Measurements from ENCODE around the gene PHC2.
A peak's percentile ranks its signal among the peaks of the same experiment; 100 is the strongest.

Gene PHC2

DNA sequence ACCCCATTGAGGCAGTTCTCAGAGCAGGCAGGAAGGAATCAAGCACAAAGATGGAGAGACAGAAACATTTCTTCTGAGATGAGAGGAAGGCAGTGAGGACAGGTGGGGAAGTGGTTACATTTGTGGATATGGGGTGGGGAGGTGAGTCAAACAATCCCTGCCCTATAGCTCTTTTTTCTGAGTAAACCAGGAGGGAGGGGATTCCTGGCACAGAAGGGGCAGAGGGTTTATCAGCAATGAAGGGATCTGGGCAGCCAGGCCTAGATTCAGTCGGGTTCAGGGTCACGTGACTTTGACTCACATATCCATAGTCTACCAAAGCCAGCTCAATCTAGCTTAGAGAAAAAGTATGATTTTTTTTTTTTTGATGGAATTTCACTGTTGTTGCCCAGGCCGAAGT is 15.7 kb upstream of the PHC2 start:
- TF ChIP-seq, protein P1, sequence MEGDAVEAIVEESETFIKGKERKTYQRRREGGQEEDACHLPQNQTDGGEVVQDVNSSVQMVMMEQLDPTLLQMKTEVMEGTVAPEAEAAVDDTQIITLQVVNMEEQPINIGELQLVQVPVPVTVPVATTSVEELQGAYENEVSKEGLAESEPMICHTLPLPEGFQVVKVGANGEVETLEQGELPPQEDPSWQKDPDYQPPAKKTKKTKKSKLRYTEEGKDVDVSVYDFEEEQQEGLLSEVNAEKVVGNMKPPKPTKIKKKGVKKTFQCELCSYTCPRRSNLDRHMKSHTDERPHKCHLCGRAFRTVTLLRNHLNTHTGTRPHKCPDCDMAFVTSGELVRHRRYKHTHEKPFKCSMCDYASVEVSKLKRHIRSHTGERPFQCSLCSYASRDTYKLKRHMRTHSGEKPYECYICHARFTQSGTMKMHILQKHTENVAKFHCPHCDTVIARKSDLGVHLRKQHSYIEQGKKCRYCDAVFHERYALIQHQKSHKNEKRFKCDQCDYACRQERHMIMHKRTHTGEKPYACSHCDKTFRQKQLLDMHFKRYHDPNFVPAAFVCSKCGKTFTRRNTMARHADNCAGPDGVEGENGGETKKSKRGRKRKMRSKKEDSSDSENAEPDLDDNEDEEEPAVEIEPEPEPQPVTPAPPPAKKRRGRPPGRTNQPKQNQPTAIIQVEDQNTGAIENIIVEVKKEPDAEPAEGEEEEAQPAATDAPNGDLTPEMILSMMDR (IDR thresholded peaks at IDR 0.05; ENCODE audit: low read depth, low read length, missing control alignments), result no peak
- Histone ChIP-seq H3K4me3 (ENCODE audit: low read depth, low read length) (no peak overlapping the region), H3K27me3 (replicated peaks) (no peaks in the 10 kb centered on the region), H3K36me3 (replicated peaks) (no peaks in the 10 kb centered on the region), H3K27ac (no peak overlapping the region)
- no peak for DNase-seq
- in situ Hi-C loops (cut with HindIII; ENCODE audit: low pct_ligation_motif_present, low sequenced_read_pairs), result no loop called here

DNA sequence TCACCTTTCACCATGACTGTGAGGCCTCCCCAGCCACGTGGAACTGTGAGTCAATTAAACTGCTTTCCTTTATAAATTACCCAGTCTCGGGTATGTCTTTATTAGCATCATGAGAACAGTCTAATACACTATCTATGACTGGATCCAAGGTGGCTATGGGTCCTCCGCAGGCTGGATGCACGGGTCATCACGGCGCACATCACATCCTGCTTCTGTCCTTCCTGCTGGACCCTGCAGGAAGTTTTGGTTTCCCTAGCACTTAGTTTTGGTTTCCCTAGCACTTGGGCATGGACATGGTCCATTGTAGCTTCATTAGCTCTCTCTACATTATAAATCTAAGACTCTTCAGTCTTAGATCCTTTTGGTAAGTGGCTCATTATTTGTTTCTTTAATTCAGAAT is 14.2 kb upstream of the PHC2 start:
- Histone ChIP-seq H3K27me3 (replicated peaks) (no peaks in the 10 kb centered on the region), H3K27ac (no peak overlapping the region), H3K36me3 (replicated peaks) (no peaks in the 10 kb centered on the region), H3K4me3 (ENCODE audit: low read depth, low read length) (no peak overlapping the region)
- TF ChIP-seq, protein P1 (IDR thresholded peaks at IDR 0.05; ENCODE audit: low read depth, low read length, missing control alignments), result no peak
- DNase-seq, result no peak
- in situ Hi-C loops (cut with HindIII; ENCODE audit: low pct_ligation_motif_present, low sequenced_read_pairs), result no loop called here

DNA sequence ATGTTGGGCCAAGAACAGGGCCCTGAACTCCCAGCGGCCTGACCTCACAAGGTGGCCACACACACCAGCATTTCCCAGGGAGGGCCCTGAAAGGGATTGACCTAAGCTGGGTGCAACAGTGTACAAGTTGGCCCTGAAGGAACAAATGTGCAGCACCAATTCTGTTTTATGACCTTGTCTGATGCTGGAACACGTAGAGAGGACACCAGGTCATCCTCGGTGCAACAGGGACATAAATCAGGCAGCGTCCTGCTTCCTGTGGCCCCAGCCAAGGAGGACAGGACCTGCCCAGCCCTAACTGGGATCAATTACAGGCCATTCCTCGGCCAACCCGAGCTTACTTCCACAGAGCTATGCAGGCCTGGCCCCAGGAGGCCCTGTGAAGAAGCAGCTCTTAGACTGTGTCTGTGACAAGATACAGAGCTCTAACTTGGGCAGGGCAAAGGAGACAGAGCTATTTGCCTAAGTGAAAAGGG is 12.8 kb upstream of the PHC2 start:
- H3K36me3 ChIP-seq (replicated peaks), result no peaks in the 10 kb centered on the region
- DNase-seq, result no peak
- H3K27me3 ChIP-seq (replicated peaks), result no peaks in the 10 kb centered on the region
- TF ChIP-seq, protein P1 (IDR thresholded peaks at IDR 0.05; ENCODE audit: low read depth, low read length, missing control alignments), result no peak
- in situ Hi-C loops (cut with HindIII; ENCODE audit: low pct_ligation_motif_present, low sequenced_read_pairs), result no loop called here
- no peak overlapping the region for H3K4me3 ChIP-seq (ENCODE audit: low read depth, low read length)
- no peak overlapping the region for H3K27ac ChIP-seq

DNA sequence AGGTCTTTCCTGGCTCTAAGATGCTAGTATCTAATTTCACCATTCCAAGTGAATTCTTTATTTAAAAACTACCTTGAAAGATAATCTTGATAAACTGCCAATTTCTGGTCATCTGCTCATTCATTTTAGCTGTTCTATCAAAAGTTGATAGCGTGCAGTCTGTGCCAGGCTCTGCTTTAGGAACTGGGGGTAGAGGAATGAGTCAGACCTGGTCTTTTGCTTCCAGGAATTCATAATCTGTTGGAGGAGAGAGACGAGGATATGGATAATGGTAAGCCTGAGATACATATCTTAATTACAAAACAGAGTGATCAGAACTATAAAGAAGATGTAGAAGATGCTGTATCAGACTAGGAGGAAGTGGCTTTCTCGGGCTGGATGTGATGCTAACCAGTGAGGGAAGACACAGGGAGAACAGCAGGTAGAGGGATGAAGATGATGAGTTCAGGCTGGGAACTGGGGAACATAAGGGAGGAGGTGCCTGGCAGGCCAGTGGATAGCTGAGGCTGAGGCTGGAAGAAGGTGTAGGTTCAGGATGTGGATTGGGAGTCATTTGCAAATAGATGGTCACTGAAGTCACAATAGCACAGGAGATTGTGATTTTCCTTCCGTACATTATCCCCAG is 12.3 kb upstream of the PHC2 start:
- Histone ChIP-seq H3K4me3 (ENCODE audit: low read depth, low read length) (no peak overlapping the region), H3K36me3 (replicated peaks) (no peaks in the 10 kb centered on the region), H3K27me3 (replicated peaks) (no peaks in the 10 kb centered on the region), H3K27ac (peak overlapping the region; percentile 23)
- TF ChIP-seq, protein P1 (IDR thresholded peaks at IDR 0.05; ENCODE audit: low read depth, low read length, missing control alignments), result no peak
- no peak for DNase-seq
- in situ Hi-C loops (cut with HindIII; ENCODE audit: low pct_ligation_motif_present, low sequenced_read_pairs), result no loop called here

DNA sequence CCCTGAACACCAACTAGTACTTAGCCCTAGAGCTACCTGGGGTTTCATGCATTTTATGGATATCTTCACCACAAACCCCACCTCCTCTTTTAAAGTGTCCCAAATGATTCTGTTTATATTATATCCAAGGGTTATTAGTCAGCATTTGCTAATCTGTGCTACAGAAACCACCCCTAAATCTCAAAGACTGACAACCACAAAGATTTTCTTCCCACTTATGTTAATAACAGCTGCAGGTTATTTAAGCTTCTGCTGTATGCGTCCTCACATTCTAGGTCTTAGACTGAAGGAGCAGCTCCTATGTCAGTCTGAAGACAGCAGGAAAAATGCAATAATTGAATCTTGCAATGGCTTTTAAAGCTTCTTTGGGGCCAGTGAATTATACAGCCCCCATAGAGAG is 11.2 kb upstream of the PHC2 start:
- Histone ChIP-seq H3K36me3 (replicated peaks) (no peaks in the 10 kb centered on the region), H3K27ac (no peak overlapping the region), H3K4me3 (ENCODE audit: low read depth, low read length) (no peak overlapping the region), H3K27me3 (replicated peaks) (no peaks in the 10 kb centered on the region)
- no peak for DNase-seq
- TF ChIP-seq, protein P1 (IDR thresholded peaks at IDR 0.05; ENCODE audit: low read depth, low read length, missing control alignments), result no peak
- in situ Hi-C loops (cut with HindIII; ENCODE audit: low pct_ligation_motif_present, low sequenced_read_pairs), result no loop called here

All from brain microvascular endothelial cell (primary cell).